ENCODE measurements around the gene UBTF. TPM values are rescaled to one million over a fixed set of nuclear protein-coding genes. Genes with fewer than 3 reads are reported as not detected.
A peak's percentile ranks its signal among the peaks of the same experiment; 100 is the strongest.

UBTF gene
- total RNA-seq, 6 experiments from 2014 or later = 22.3 to 35.9 (median 32.0) TPM

GRCh38 chr17:44187131-44187899 lies 32.2 kb downstream of the UBTF start:
- intact Hi-C loops (cut with DNase I) = no loop called here
- peaks cover 2 to 28% (median 11%) of the 10 kb centered on the region in 4 donors for H3K4me1 ChIP-seq
- peak overlapping the region; percentile 94 to 98 (median 94) for H3K27ac ChIP-seq
- peak overlapping the region; percentile 86 to 94 (median 87) for H3K4me3 ChIP-seq
- no peak for TF ChIP-seq POLR2A (IDR thresholded peaks at IDR 0.05)
- no peak for TF ChIP-seq CTCF (IDR thresholded peaks at IDR 0.05)
- H3K9me3 ChIP-seq = no peaks in the 10 kb centered on the region
- ATAC-seq (peak; percentile 63 to 72 (median 64)), DNase-seq (peak in 1 of 3 donors; percentile 82)
- WGBS (ENCODE audit: insufficient coverage, low coverage, low lambda C conversion rate, missing lambda C conversion rate) = 2% methylated on average over 20 of the region's 32 CpGs
- peaks cover 0 to 15% (median under 1%) of the 10 kb centered on the region in 4 donors for H3K36me3 ChIP-seq
- no peaks in the 10 kb centered on the region for H3K27me3 ChIP-seq

GRCh38 chr17:44186307-44187130 lies 33.0 kb downstream of the UBTF start, which contains the start of gene TMUB2:
TSS of gene TMUB2 (plus strand) at chr17:44186972. CDS start at chr17:44187709, 737 bp downstream.
- ATAC-seq (peak; percentile 94 to 97 (median 96)), DNase-seq (peak; percentile 99)
- Histone ChIP-seq H3K9me3 (no peaks in the 10 kb centered on the region), H3K36me3 (peaks cover 0 to 21% (median 3%) of the 10 kb centered on the region in 4 donors), H3K27me3 (no peaks in the 10 kb centered on the region), H3K27ac (peak within 1 kb of the TSS; percentile 94 to 98 (median 94)), H3K4me1 (peaks cover 2 to 28% (median 11%) of the 10 kb centered on the region in 4 donors), H3K4me3 (peak within 1 kb of the TSS; percentile 86 to 94 (median 87))
- intact Hi-C loops (cut with DNase I) = no loop called here
- TF ChIP-seq POLR2A (IDR thresholded peaks at IDR 0.05) (peak; percentile 89), CTCF (IDR thresholded peaks at IDR 0.05) (no peak)
- 0% methylated on average over 31 of the region's 50 CpGs for WGBS (ENCODE audit: insufficient coverage, low coverage, low lambda C conversion rate, missing lambda C conversion rate)

- Histone ChIP-seq H3K36me3 (peaks cover 0 to 8% (median 3%) of the 10 kb centered on the region in 4 donors), H3K27me3 (no peaks in the 10 kb centered on the region), H3K9me3 (no peaks in the 10 kb centered on the region), H3K4me3 (no peak overlapping the region), H3K4me1 (peaks cover 2 to 28% (median 11%) of the 10 kb centered on the region in 4 donors), H3K27ac (peak overlapping the region in 1 of 3 donors; percentile 7)
- TF ChIP-seq CTCF (IDR thresholded peaks at IDR 0.05) (no peak), POLR2A (IDR thresholded peaks at IDR 0.05) (no peak)
- ATAC-seq = no peak
- WGBS (ENCODE audit: insufficient coverage, low coverage, low lambda C conversion rate, missing lambda C conversion rate) = 70% methylated on average over 8 of the region's 8 CpGs
- intact Hi-C loops (cut with DNase I) = no loop called here
- no peak for DNase-seq
Measured at GRCh38 chr17:44184212-44184810, 35.2 kb downstream of the UBTF start.

GRCh38 chr17:44183024-44183423 lies 36.5 kb downstream of the UBTF start:
- WGBS (ENCODE audit: insufficient coverage, low coverage, low lambda C conversion rate, missing lambda C conversion rate) = 94% methylated on average over 2 of the region's 2 CpGs
- intact Hi-C loops (cut with DNase I) = no loop called here
- Histone ChIP-seq H3K4me1 (peaks cover 2 to 23% (median 10%) of the 10 kb centered on the region in 4 donors), H3K27me3 (no peaks in the 10 kb centered on the region), H3K36me3 (peaks cover 0 to 7% (median 3%) of the 10 kb centered on the region in 4 donors), H3K4me3 (no peak overlapping the region), H3K27ac (no peak overlapping the region), H3K9me3 (no peaks in the 10 kb centered on the region)
- no peak for ATAC-seq
- no peak for DNase-seq
- no peak for TF ChIP-seq CTCF (IDR thresholded peaks at IDR 0.05)
- no peak for TF ChIP-seq POLR2A (IDR thresholded peaks at IDR 0.05)
